ENCODE measurements around the gene CCDC154. TPM values are rescaled to one million over a fixed set of nuclear protein-coding genes. Genes with fewer than 3 reads are reported as not detected.
"Not testable (repeated sequence)": the region's sequence is repeated elsewhere in the genome, so short reads cannot be mapped to it uniquely, and the experiment has no call there.

CCDC154 gene
- total and polyA plus RNA-seq, 4 donors, result 0.63 to 4.5 (median 1.4) TPM

DNA sequence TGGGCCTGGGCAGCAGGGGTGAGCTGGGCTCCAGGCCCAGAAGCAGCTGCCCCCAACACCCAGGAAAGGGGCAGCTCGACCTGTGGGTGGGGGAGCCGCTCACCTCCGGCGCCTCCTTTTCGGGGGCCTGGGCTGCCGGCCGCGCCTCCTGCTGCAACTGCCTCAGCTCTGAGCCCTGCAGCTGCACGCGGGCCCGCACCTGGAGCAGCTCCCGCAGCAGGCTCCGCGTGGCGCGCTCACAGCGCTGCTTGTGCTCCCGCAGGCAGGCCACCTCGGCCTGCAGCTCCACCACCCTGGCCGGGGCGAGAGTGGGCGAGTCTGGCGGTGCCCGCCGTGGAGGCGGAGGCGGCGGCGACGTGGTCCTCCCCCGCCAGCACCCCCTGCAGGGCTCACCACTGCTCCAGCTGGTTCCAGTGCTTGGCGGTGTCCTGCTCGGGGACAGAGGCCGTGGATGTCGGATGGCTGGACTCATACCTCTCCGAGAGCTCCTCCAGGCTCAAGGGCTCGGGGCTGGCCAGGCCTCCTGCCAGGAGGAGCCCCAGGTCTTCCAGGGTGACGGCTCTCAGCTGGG lies 868 bp downstream of the CCDC154 start:
- ATAC-seq (ENCODE audit: insufficient read depth, low FRiP score) (no peak), DNase-seq (peak in 1 of 3 donors; percentile 9)
- TF ChIP-seq, protein P1, sequence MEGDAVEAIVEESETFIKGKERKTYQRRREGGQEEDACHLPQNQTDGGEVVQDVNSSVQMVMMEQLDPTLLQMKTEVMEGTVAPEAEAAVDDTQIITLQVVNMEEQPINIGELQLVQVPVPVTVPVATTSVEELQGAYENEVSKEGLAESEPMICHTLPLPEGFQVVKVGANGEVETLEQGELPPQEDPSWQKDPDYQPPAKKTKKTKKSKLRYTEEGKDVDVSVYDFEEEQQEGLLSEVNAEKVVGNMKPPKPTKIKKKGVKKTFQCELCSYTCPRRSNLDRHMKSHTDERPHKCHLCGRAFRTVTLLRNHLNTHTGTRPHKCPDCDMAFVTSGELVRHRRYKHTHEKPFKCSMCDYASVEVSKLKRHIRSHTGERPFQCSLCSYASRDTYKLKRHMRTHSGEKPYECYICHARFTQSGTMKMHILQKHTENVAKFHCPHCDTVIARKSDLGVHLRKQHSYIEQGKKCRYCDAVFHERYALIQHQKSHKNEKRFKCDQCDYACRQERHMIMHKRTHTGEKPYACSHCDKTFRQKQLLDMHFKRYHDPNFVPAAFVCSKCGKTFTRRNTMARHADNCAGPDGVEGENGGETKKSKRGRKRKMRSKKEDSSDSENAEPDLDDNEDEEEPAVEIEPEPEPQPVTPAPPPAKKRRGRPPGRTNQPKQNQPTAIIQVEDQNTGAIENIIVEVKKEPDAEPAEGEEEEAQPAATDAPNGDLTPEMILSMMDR (IDR thresholded peaks at IDR 0.05; ENCODE audit: control extremely low read depth, extremely low read depth), result no peak
- peaks cover 0 to 35% (median 2%) of the 10 kb centered on the region in 4 donors for H3K36me3 ChIP-seq (ENCODE audit: control insufficient read depth in 4 of 4, insufficient read depth in 4 of 4, low read length in 4 of 4)
- no peaks in the 10 kb centered on the region for H3K4me1 ChIP-seq (ENCODE audit: control insufficient read depth in 5 of 5, insufficient read depth in 5 of 5, low read length in 5 of 5)
- no peak overlapping the region for H3K4me3 ChIP-seq
- H3K27ac ChIP-seq (ENCODE audit: low read depth in 1 of 2, low read length in 1 of 2), result no peak overlapping the region
- no peak overlapping the region for H3K9ac ChIP-seq (ENCODE audit: insufficient read depth in 1 of 2, low read length in 2 of 2)
- no peaks in the 10 kb centered on the region for H3K27me3 ChIP-seq (ENCODE audit: control insufficient read depth in 3 of 3, insufficient read depth in 3 of 3, low read length in 2 of 3)
- 79 to 85% methylated on average over 38 of the region's 38 CpGs for WGBS, 2 donors
- no peaks in the 10 kb centered on the region for H3K9me3 ChIP-seq (ENCODE audit: control insufficient read depth in 4 of 4, insufficient read depth in 3 of 4, low read length in 3 of 4)

DNA sequence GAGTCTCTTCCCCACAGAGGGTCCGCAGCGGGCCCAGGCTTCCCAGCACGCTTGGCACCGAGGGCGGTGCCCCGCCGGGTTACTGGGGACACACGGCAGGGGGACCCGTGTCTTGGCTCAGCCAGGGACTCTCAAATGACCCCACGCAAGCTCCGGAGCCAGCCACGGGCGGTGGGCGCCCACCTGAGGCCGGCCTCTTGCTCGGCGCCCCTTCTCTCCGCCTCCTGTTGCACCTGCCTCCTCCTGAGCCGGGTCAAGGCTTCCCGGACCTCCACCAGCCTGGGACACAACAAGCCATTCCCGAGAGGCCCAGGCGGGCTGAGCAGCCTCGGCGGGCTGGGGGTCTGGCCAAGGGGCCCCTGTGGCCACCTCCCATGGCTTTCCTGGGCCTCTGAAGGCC lies 1.7 kb downstream of the CCDC154 start:
- Histone ChIP-seq H3K9me3 (ENCODE audit: control insufficient read depth in 4 of 4, insufficient read depth in 3 of 4, low read length in 3 of 4) (no peaks in the 10 kb centered on the region), H3K4me1 (ENCODE audit: control insufficient read depth in 5 of 5, insufficient read depth in 5 of 5, low read length in 5 of 5) (no peaks in the 10 kb centered on the region), H3K27ac (ENCODE audit: low read depth in 1 of 2, low read length in 1 of 2) (no peak overlapping the region), H3K27me3 (ENCODE audit: control insufficient read depth in 3 of 3, insufficient read depth in 3 of 3, low read length in 2 of 3) (no peaks in the 10 kb centered on the region), H3K9ac (ENCODE audit: insufficient read depth in 1 of 2, low read length in 2 of 2) (no peak overlapping the region), H3K4me3 (no peak overlapping the region), H3K36me3 (ENCODE audit: control insufficient read depth in 4 of 4, insufficient read depth in 4 of 4, low read length in 4 of 4) (peaks cover 0 to 27% (median 2%) of the 10 kb centered on the region in 4 donors)
- ATAC-seq (ENCODE audit: insufficient read depth, low FRiP score) (no peak), DNase-seq (peak in 1 of 3 donors; percentile 9)
- 85 to 94% methylated on average over 23 to 24 of the region's 24 CpGs for WGBS, 2 donors
- TF ChIP-seq, protein P1 (IDR thresholded peaks at IDR 0.05; ENCODE audit: control extremely low read depth, extremely low read depth), result no peak

DNA sequence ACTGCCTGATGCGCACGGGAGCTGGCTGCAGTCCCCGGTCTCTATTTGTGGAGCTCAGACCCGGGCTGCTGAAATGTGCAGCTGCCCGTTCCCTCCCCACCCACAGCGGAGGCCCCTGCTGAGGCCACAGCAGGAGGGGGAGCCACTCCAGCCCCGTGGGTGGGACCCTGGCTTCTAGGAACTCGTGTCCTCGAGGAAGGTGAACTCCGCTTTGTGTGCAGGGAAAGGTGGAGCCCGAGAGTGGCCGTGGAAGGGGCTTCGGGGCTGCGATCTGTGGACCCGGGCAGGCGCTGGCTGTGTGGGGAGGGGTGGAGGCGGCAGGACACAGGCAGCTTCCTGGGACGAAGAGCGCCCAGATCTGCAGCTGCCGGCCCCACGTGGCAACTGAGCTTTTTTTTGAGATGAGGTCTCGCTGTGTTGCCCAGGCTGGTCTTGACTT lies 2.9 kb downstream of the CCDC154 start:
- H3K27me3 ChIP-seq (ENCODE audit: control insufficient read depth in 3 of 3, insufficient read depth in 3 of 3, low read length in 2 of 3), result no peaks in the 10 kb centered on the region
- DNase-seq (peak in 1 of 3 donors; percentile 13), ATAC-seq (ENCODE audit: insufficient read depth, low FRiP score) (no peak)
- no peaks in the 10 kb centered on the region for H3K4me1 ChIP-seq (ENCODE audit: control insufficient read depth in 5 of 5, insufficient read depth in 5 of 5, low read length in 5 of 5)
- H3K4me3 ChIP-seq, result no peak overlapping the region
- TF ChIP-seq, protein P1 (IDR thresholded peaks at IDR 0.05; ENCODE audit: control extremely low read depth, extremely low read depth), result no peak
- peaks cover 0 to 14% (median 0%) of the 10 kb centered on the region in 4 donors for H3K36me3 ChIP-seq (ENCODE audit: control insufficient read depth in 4 of 4, insufficient read depth in 4 of 4, low read length in 4 of 4)
- no peaks in the 10 kb centered on the region for H3K9me3 ChIP-seq (ENCODE audit: control insufficient read depth in 4 of 4, insufficient read depth in 3 of 4, low read length in 3 of 4)
- 67 to 82% methylated on average over 22 of the region's 22 CpGs for WGBS, 2 donors
- H3K9ac ChIP-seq (ENCODE audit: insufficient read depth in 1 of 2, low read length in 2 of 2), result no peak overlapping the region
- H3K27ac ChIP-seq (ENCODE audit: low read depth in 1 of 2, low read length in 1 of 2), result no peak overlapping the region

DNA sequence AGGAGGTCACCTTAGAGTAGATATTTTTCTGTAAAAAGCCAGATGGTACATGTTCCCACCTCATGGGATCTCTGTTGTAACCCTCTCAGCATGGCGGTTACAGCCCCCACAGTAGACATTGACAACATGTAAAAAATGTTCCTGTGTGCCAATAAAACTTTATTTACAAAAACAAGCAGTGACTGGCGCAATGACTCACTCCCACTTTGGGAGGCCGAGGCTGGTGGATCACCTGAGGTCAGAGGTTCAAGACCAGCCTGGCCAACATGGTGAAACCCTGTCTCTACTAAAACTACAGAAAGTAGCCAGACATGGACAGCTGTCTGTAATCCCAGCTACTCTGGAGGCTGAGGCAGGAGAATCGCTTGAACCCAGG lies 4.7 kb downstream of the CCDC154 start:
- not testable (repeated sequence) for ATAC-seq (ENCODE audit: insufficient read depth, low FRiP score); H3K27ac ChIP-seq (ENCODE audit: low read depth in 1 of 2, low read length in 1 of 2); H3K4me1 ChIP-seq (ENCODE audit: control insufficient read depth in 5 of 5, insufficient read depth in 5 of 5, low read length in 5 of 5); DNase-seq; H3K4me3 ChIP-seq; H3K9ac ChIP-seq (ENCODE audit: insufficient read depth in 1 of 2, low read length in 2 of 2); H3K9me3 ChIP-seq (ENCODE audit: control insufficient read depth in 4 of 4, insufficient read depth in 3 of 4, low read length in 3 of 4); H3K36me3 ChIP-seq (ENCODE audit: control insufficient read depth in 4 of 4, insufficient read depth in 4 of 4, low read length in 4 of 4); H3K27me3 ChIP-seq (ENCODE audit: control insufficient read depth in 3 of 3, insufficient read depth in 3 of 3, low read length in 2 of 3)
- WGBS, 2 donors, result 96% methylated on average over 4 of the region's 4 CpGs

Data from lung (tissue), 12 donors.